Calu3 (cell line): ENCODE data around the gene MBNL1. TPM values are rescaled to one million over a fixed set of nuclear protein-coding genes. Genes with fewer than 3 reads are reported as not detected.
A peak's percentile ranks its signal among the peaks of the same experiment; 100 is the strongest.

ENCODE experiments used
- BruUV-seq: library from RNA; stranded (reverse); fragments of 400-500 nt; replicated peaks from 2 replicates; lab custom pipeline; 2021; lab: Mats Ljungman, UMichigan
- CTCF ChIA-PET: fragments of 300-600 bp; sonication (Branson Sonifier 250); formaldehyde crosslinking; loops from one replicate; lab custom pipeline; 2022; ENCODE audit warnings: antibody characterized with exemption; lab: Charles Lee
- DNase-seq: peaks from one replicate; pipeline ENCODE4 v3.0.0; 2022
- H3K27ac Mint-ChIP-seq: one replicate; pipeline ENCODE4 v1.8.0; 2022; ENCODE audit warnings: mixed read lengths; ENCODE audit not compliant: unreplicated experiment
- H3K27me3 Mint-ChIP-seq: one replicate; pipeline ENCODE4 v1.8.0; 2022; ENCODE audit warnings: mixed read lengths; ENCODE audit not compliant: unreplicated experiment
- H3K36me3 Mint-ChIP-seq: one replicate; pipeline ENCODE4 v1.8.0; 2022; ENCODE audit warnings: mild to moderate bottlenecking, moderate library complexity, mixed read lengths; ENCODE audit not compliant: insufficient read depth, unreplicated experiment
- H3K4me1 Mint-ChIP-seq: one replicate; pipeline ENCODE4 v1.8.0; 2022; ENCODE audit warnings: mild to moderate bottlenecking, low read depth, mixed read lengths; ENCODE audit not compliant: unreplicated experiment
- H3K4me3 Mint-ChIP-seq: one replicate; pipeline ENCODE4 v1.8.0; 2022; ENCODE audit warnings: mild to moderate bottlenecking, low read depth, moderate library complexity, mixed read lengths; ENCODE audit not compliant: unreplicated experiment
- H3K9me3 Mint-ChIP-seq: one replicate; pipeline ENCODE4 v1.8.0; 2022; ENCODE audit warnings: low read depth, mixed read lengths; ENCODE audit not compliant: unreplicated experiment
- intact Hi-C: fragments of 100-400 bp; cut with micrococcal nuclease; formaldehyde crosslinking; loops from one replicate; pipeline ENCODE4 v1.10.0; 2022; ENCODE audit not compliant: unreplicated experiment
- total RNA-seq: library from RNA; stranded (reverse); gene quantifications from 2 replicates; pipeline ENCODE4 v1.2.3, GENCODE V29; 2022
- TF ChIP-seq, protein P1 (sequence below): fragments of 200-600 bp; IDR thresholded peaks from one replicate; pipeline ENCODE4 v1.8.0; 2022; ENCODE audit warnings: antibody characterized with exemption; ENCODE audit not compliant: unreplicated experiment

Gene MBNL1
- total RNA-seq, 1 experiment from 2014 or later: 183 TPM

DNA sequence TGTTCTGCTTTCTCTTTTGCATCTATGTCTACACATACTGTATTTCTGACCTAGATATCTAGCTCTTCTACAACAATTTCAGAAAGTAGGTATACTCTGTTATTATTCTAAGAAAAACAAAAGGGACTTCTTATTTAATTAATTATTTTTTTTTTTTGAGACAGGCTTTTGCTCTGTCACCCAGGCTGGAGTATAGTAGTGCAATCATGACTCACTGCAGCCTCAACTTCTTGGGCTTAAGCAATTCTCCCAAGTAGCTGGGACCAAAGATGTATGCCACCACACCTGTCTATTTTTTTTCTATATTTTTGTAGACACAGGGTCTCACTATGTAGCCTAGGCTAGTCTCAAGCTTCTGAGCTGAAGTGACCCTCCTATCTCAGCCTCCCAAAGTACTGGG lies 130.6 kb downstream of the MBNL1 start:
- H3K27ac Mint-ChIP-seq: peak overlapping the region; percentile 5
- no peak overlapping the region for H3K4me3 Mint-ChIP-seq
- H3K36me3 Mint-ChIP-seq: no peaks in the 10 kb centered on the region
- intact Hi-C loops: no loop called here
- H3K27me3 Mint-ChIP-seq: no peaks in the 10 kb centered on the region
- H3K4me1 Mint-ChIP-seq: peaks cover 47% of the 10 kb centered on the region
- CTCF ChIA-PET: interaction anchor here (0.6 to 1.7 kb wide), 7 partner anchors 11 to 376 kb away, joined by 3 to 9 read pairs (median 4); no protein-coding TSS in a partner anchor
- BruUV-seq: no TSS peak
- peak; percentile 33 for DNase-seq
- TF ChIP-seq, protein P1, sequence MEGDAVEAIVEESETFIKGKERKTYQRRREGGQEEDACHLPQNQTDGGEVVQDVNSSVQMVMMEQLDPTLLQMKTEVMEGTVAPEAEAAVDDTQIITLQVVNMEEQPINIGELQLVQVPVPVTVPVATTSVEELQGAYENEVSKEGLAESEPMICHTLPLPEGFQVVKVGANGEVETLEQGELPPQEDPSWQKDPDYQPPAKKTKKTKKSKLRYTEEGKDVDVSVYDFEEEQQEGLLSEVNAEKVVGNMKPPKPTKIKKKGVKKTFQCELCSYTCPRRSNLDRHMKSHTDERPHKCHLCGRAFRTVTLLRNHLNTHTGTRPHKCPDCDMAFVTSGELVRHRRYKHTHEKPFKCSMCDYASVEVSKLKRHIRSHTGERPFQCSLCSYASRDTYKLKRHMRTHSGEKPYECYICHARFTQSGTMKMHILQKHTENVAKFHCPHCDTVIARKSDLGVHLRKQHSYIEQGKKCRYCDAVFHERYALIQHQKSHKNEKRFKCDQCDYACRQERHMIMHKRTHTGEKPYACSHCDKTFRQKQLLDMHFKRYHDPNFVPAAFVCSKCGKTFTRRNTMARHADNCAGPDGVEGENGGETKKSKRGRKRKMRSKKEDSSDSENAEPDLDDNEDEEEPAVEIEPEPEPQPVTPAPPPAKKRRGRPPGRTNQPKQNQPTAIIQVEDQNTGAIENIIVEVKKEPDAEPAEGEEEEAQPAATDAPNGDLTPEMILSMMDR: no peak
- H3K9me3 Mint-ChIP-seq: no peaks in the 10 kb centered on the region

DNA sequence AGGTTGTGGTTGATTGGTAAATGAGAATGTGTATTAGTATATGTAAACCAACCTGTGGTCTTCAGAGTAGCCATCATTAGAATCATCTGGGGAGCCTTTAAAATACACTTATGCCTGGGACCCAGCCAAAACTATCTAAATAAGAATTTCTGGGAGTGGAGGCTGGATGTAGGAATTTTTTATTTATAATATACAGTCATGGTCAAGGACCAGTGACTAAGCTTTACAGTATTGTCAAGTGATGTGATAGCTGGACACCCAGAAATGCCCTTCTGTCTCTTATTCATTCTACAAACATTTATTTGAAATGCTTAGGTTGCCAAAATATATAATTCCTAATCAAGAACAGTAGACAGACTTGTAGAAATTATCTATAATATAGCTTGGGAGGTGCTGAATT lies 132.2 kb downstream of the MBNL1 start:
- intact Hi-C loops: no loop called here
- Mint-ChIP-seq H3K9me3 (no peaks in the 10 kb centered on the region), H3K27me3 (no peaks in the 10 kb centered on the region), H3K4me3 (no peak overlapping the region), H3K4me1 (peaks cover 48% of the 10 kb centered on the region), H3K36me3 (no peaks in the 10 kb centered on the region), H3K27ac (no peak overlapping the region)
- TF ChIP-seq, protein P1: no peak
- BruUV-seq: no TSS peak
- CTCF ChIA-PET: interaction anchor here (2.5 kb wide), 1 partner anchor 132 kb away, joined by 6 read pairs; the partner anchor contains the start of gene MBNL1
- DNase-seq: no peak

DNA sequence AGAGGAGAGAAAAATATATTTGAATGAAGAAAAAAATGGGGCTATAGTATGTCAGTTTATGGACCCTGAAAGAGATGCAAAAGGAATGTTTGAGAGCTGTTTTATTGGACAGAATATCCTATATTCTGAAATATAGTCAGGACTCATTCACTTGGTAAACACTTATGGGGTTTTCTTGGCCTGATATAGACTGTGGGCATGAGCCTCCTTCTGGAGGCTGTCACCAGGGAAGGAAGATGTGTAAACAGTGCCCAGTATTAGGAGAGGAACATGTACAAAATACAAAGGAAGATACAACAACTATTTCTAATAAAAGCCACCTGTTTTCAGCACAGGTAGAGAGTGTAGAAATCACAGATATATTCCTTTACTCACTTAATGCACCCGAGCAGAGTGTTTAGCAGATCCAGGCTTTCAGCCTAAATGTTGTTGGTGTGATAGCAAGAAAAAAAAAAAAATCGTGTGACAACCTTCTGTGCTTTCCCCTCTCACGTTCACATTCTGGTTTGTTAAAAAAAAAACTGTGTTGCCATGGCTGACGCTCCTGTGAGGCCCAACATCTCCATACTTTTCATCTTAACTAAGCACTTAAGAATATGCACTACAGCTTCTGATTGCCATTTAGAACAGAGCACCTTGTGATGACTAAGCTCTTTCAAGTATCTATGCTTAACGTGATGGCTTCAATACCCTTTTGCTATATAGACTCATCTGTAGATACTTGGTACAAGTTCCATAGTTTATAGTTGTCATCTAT lies 134.1 kb downstream of the MBNL1 start:
- peaks cover 59% of the 10 kb centered on the region for H3K4me1 Mint-ChIP-seq
- TF ChIP-seq, protein P1: no peak
- no peaks in the 10 kb centered on the region for H3K36me3 Mint-ChIP-seq
- no peak for DNase-seq
- intact Hi-C loops: no loop called here
- H3K27ac Mint-ChIP-seq: peak overlapping the region; percentile 3
- no peaks in the 10 kb centered on the region for H3K9me3 Mint-ChIP-seq
- BruUV-seq: no TSS peak
- no peaks in the 10 kb centered on the region for H3K27me3 Mint-ChIP-seq
- CTCF ChIA-PET: interaction anchor here (0.6 to 2.5 kb wide), 7 partner anchors 11 to 736 kb away, joined by 3 to 6 read pairs (median 3); partner anchors contain the start of gene MBNL1
- no peak overlapping the region for H3K4me3 Mint-ChIP-seq

DNA sequence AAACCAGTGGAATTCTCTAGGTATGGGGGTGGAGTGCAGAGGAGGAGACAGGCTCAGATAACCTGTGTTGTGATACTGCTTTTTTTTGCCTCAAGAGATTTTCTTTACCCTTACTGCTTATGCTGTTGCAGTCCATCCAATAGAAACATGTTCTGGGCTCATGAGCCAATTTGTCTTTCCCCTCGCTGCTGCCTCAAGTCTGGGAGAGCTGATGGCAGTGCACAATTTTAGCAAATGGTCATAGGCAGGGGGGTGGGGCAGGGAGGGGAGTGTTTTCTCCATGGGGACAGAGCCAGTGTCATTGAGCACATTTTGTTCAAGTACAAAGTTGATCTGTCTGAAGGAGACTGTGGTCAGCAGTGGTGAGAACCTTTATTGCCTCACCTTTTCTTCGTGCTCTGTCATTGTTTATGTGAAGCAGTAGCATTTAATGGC lies 134.9 kb downstream of the MBNL1 start:
- Mint-ChIP-seq H3K4me1 (peaks cover 55% of the 10 kb centered on the region), H3K4me3 (no peak overlapping the region), H3K27ac (peak overlapping the region; percentile 3), H3K36me3 (no peaks in the 10 kb centered on the region), H3K9me3 (no peaks in the 10 kb centered on the region), H3K27me3 (no peaks in the 10 kb centered on the region)
- intact Hi-C loops: no loop called here
- CTCF ChIA-PET: interaction anchor here (0.6 to 0.9 kb wide), 4 partner anchors 15 to 735 kb away, joined by 3 read pairs; no protein-coding TSS in a partner anchor
- no peak for DNase-seq
- BruUV-seq: no TSS peak
- TF ChIP-seq, protein P1: no peak
